Middle frontal gyrus (tissue), 1 donor: ENCODE measurements around the gene DRAXIN.

Experiments
- DNase-seq: peaks from one replicate; pipeline ENCODE4 v3.0.0-alpha.2; 2015; ENCODE audit warnings: low spot score; ENCODE audit errors: extremely low spot score

Gene DRAXIN

DNA sequence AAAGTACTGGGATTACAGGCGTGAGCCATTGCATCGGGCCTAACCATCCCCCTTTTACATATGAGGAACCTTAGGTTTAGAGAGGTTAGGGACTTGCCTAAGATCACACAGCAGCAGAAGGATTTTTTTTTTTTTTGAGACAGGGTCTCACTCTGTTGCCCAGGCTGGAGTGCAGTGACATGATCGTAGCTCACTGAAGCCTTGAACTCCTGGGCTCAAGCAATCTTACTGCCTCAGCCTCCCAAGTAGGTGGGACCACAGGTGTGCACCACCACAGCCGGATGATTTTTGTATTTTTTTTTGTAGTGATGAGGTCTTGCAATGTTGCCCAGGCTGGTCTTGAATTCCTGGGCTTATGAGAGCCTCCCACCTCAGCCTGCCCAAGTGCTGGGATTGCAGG lies 68.3 kb downstream of the DRAXIN start:
- no peak for DNase-seq

GRCh38 chr1:11761285-11761684 lies 69.8 kb downstream of the DRAXIN start:
- DNase-seq, result no peak

DNA sequence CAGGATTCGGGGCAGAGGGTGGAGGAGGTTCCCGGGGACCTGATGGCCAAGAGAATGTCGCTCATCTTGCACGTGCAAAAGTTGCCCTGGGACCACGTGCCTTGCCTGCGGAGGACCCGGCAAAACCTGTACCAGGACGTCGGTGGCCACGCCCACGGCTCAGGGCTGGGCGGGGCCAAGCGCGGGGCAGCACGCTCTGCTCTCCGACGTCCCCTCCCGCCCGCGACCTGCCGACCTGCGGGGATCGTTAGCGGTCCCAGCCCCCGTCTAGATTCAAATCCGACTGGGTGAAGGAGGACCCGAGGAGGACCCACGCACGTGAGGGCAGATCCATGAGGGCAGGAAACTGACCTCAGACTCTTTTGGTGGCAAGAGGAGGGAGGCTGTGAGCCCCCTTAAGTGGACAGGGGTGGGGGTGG lies 70.5 kb downstream of the DRAXIN start, which contains the start of gene C1orf167:
Gene C1orf167 (plus strand): TSS at position 206 of the 419 bp plus-strand sequence. CDS start 2,208 bp downstream, outside the sequence.
- no peak for DNase-seq

- DNase-seq, result no peak
These were observed 72.6 kb downstream of the DRAXIN start for GRCh38 chr1:11764115-11764514.

GRCh38 chr1:11764519-11764918 lies 73.0 kb downstream of the DRAXIN start:
- no peak for DNase-seq

DNA sequence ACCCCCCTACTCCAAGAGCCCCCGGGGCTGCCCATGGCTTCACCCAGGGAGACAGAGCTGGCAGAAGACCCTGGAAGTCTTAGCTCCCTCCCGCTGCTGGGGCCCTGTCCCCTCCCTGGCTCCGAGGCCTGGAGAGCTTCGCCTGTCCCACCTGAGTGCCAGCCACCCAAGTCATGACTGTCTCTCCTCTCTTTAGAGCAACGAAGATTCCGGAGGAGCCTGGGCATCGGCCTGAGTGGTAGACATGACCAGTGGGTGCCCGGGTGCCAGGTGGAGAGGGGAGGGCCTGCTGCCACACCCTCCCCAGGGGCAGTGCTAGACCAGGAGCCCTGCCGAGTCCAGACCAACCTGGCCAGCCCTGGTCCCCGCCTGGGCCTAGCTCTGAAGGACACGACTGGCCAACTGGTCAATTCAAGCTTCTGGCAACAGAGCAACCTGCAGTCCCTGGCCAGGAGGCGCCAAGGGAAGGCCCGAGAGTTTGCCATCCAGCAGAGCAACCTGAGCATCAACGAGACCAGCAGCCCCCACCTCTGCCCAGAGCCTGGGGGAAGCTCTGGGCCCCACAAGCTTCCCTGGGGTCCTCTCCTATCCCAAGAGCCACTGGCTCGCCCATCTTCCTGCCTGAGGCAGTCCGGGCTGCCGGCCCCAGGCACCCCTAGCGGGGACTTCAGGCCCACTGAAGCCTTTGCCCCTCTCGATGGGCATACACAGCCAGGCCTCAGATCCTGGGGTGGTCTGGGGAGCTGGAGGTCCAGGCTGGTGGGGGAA lies 74.3 kb downstream of the DRAXIN start:
- DNase-seq, result no peak

- no peak for DNase-seq
These were observed 74.9 kb downstream of the DRAXIN start for GRCh38 chr1:11766429-11766776.

- no peak for DNase-seq
These were observed 76.6 kb downstream of the DRAXIN start for GRCh38 chr1:11767922-11768704.

GRCh38 chr1:11768821-11769220 lies 77.3 kb downstream of the DRAXIN start:
- no peak for DNase-seq

DNA sequence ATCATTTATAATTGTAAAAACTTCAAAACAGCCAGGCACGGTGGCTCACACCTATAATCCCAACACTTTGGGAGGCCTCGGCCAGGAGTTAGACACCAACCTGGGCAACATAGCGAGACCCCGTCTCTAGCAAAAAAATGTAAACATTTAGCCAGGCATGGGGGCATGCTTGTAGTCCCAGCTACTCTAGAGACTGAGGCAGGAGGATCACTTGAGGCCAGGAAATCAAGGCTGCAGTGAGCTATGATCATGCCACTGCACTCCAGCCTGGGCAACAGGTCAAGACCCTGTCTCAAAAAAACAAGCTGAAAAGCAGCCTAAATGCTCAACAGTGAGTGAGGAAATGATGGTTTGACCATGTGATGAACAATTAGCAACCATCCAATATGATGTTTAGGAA lies 77.8 kb downstream of the DRAXIN start:
- no peak for DNase-seq

- no peak for DNase-seq
These were observed 78.5 kb downstream of the DRAXIN start for GRCh38 chr1:11770011-11770410.

- no peak for DNase-seq
These were observed 80.1 kb downstream of the DRAXIN start for GRCh38 chr1:11771481-11772043.

DNA sequence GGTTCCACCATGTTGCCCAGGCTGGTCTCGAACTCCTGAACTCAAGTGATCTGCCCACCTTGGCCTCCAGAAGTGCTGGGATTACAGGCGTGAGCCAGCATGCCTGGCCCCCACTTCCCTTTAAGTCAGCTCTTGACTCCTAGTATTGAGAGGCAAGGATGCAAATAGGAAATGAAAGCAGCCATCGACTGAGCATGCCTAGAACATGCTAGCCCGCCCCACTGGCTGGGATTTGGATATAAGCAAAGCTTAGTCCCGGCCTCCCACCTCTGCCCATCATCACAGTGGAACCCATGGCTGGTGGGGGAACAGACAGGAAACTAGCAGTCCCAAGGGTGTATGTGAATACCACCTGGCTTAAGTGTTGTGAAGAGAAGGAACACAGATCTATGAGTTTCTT lies 80.9 kb downstream of the DRAXIN start:
- DNase-seq, result no peak

DNA sequence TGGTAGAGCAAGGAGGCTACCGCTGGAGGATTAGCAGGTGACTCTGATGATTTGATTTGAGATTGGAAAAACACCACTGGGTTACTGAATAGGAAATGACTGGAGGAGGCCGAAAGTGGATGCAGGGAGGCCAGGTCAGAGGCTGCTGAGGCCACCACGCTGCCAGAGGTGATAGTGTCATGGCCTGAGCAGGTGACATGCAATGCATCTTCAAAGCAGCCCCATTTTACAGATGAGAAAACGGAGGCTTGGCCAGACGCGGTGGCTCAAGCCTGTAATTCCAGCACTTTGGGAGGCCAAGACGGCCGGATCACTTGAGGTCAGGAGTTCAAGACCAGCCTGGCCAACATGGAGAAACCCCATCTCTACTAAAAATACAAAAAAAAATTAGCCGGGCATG lies 83.2 kb downstream of the DRAXIN start:
- no peak for DNase-seq
